WERI-Rb-1 (cell line): ENCODE data around the gene ABCB9.

Experiments
- DNase-seq: peaks from one replicate; pipeline ENCODE4 v3.0.0-alpha.2; 2020
- H3K27ac ChIP-seq: fragments of 250-450 bp; sonication (Bioruptor Pico); 2 replicates; pipeline ENCODE4 v1.5.1; 2020; ENCODE audit warnings: mild to moderate bottlenecking, moderate library complexity
- H3K27me3 ChIP-seq: fragments of 250-450 bp; sonication (Bioruptor Pico); 2 replicates; pipeline ENCODE4 v1.5.1; 2021; ENCODE audit warnings: mild to moderate bottlenecking, low read depth, moderate library complexity; ENCODE audit not compliant: insufficient read depth, severe bottlenecking
- H3K36me3 ChIP-seq: fragments of 250-450 bp; sonication (Bioruptor Pico); 2 replicates; pipeline ENCODE4 v1.5.1; 2020; ENCODE audit warnings: mild to moderate bottlenecking, moderate library complexity
- H3K4me3 ChIP-seq: 2 replicates; pipeline ENCODE4 v1.5.1; 2011; ENCODE audit warnings: low read depth, mild to moderate bottlenecking, control low read depth, low read length
- H3K9me3 ChIP-seq: fragments of 250-450 bp; sonication (Bioruptor Pico); 2 replicates; pipeline ENCODE4 v1.5.1; 2021; ENCODE audit warnings: mild to moderate bottlenecking, moderate library complexity; ENCODE audit not compliant: severe bottlenecking
- TF ChIP-seq, protein P1 (sequence below): IDR thresholded peaks from 2 replicates; pipeline ENCODE4 v1.5.1; 2011; ENCODE audit warnings: low read depth, mild to moderate bottlenecking, control low read depth, inconsistent platforms, low read length

ABCB9 gene

DNA sequence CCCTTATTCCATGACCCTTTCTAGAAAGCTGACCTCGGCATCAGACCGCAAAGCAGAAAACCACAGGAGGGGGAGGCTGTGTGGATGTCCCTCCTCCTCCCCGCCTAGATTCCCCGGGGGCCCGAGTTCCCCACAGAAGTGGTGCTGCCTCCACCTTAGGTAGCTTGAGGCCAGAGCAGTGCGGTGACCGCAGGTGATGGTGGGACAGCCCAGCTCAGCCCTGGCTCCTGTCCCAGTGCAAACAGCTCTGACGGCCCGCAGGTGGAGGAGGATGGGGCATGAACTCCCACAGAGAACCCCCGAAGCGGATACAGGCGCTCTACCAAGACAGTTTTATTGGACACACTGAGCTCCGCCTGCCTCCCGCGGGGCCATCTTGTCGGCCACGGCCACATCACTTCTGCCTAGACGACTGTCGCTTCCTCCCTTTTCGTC lies 33.7 kb upstream of the ABCB9 start:
- DNase-seq, result peak; percentile 4
- no peaks in the 10 kb centered on the region for H3K36me3 ChIP-seq
- H3K9me3 ChIP-seq, result no peaks in the 10 kb centered on the region
- peak overlapping the region; percentile 40 for H3K27ac ChIP-seq
- no peak overlapping the region for H3K4me3 ChIP-seq
- TF ChIP-seq, protein P1, sequence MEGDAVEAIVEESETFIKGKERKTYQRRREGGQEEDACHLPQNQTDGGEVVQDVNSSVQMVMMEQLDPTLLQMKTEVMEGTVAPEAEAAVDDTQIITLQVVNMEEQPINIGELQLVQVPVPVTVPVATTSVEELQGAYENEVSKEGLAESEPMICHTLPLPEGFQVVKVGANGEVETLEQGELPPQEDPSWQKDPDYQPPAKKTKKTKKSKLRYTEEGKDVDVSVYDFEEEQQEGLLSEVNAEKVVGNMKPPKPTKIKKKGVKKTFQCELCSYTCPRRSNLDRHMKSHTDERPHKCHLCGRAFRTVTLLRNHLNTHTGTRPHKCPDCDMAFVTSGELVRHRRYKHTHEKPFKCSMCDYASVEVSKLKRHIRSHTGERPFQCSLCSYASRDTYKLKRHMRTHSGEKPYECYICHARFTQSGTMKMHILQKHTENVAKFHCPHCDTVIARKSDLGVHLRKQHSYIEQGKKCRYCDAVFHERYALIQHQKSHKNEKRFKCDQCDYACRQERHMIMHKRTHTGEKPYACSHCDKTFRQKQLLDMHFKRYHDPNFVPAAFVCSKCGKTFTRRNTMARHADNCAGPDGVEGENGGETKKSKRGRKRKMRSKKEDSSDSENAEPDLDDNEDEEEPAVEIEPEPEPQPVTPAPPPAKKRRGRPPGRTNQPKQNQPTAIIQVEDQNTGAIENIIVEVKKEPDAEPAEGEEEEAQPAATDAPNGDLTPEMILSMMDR, result no peak
- no peaks in the 10 kb centered on the region for H3K27me3 ChIP-seq

GRCh38 chr12:122999196-122999946 lies 33.1 kb upstream of the ABCB9 start:
- Histone ChIP-seq H3K27ac (peak overlapping the region; percentile 40), H3K4me3 (no peak overlapping the region), H3K27me3 (no peaks in the 10 kb centered on the region), H3K9me3 (no peaks in the 10 kb centered on the region), H3K36me3 (no peaks in the 10 kb centered on the region)
- peak; percentile 80 for DNase-seq
- TF ChIP-seq, protein P1, result no peak

- no peaks in the 10 kb centered on the region for H3K27me3 ChIP-seq
- DNase-seq, result no peak
- TF ChIP-seq, protein P1, result no peak
- no peaks in the 10 kb centered on the region for H3K36me3 ChIP-seq
- H3K9me3 ChIP-seq, result no peaks in the 10 kb centered on the region
- no peak overlapping the region for H3K4me3 ChIP-seq
- H3K27ac ChIP-seq, result peak overlapping the region; percentile 40
Measured at GRCh38 chr12:122998316-122998715, 32.1 kb upstream of the ABCB9 start.

DNA sequence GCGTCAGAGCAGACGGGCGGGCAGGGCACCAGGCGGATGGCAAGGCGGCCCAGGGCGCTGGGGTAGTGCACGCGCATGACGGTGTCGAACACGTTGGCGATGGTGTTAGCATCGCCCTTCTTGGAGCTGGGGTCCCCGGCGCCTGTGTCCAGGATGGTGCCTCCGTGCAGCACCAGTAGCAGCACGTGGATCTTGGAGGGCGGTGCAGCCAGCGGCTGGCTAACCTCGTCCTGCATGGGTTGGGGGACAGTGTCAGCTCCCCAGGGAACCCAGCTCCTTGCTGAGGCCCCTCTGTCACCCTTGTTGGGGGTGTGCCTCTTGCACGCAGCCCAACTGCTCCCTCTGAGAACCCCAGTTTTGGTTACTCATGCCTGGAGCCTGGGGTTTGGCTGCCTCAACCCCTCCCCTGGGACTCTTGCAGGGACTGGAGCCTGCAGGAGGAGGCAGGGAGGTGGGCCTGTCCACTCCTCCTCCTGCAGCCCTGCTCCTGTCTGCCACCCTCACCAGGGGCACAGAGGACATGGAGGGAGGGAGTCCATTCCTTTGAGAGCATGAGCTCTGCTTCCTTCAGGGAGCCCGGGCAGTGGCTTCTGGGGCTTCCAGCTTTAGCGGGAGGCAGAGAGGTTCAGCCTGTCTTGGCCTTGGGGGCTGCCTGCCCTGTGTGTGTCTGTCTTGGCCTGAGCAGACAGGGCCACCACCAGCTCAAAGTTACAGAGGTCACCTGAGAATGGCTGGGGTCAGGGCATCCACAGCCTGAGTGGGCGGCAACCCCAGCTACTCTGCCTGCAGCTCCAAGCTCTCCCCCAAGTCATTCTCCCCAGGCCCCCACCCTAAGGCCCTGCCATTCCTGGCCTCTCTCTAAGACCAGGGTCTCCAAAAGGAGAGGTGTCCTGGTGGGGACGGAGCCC lies 31.3 kb upstream of the ABCB9 start:
- Histone ChIP-seq H3K4me3 (no peak overlapping the region), H3K27ac (peak overlapping the region; percentile 40), H3K9me3 (no peaks in the 10 kb centered on the region), H3K36me3 (no peaks in the 10 kb centered on the region), H3K27me3 (no peaks in the 10 kb centered on the region)
- DNase-seq, result no peak
- TF ChIP-seq, protein P1, result no peak

GRCh38 chr12:122996621-122997342 lies 30.5 kb upstream of the ABCB9 start:
- DNase-seq, result no peak
- Histone ChIP-seq H3K9me3 (no peaks in the 10 kb centered on the region), H3K4me3 (no peak overlapping the region), H3K27ac (no peak overlapping the region), H3K27me3 (no peaks in the 10 kb centered on the region), H3K36me3 (no peaks in the 10 kb centered on the region)
- TF ChIP-seq, protein P1, result no peak
